Esophagus muscularis mucosa (tissue), 4 donors: ENCODE measurements around the gene CFHR5.

Experiments used
- EP300 ChIP-seq: sonication (generic); formaldehyde crosslinking; IDR thresholded peaks from one replicate; pipeline ENCODE4 v1.6.1; 2017; ENCODE audit warnings: antibody characterized with exemption
- POLR2AphosphoS5 ChIP-seq, 2 donors: sonication (generic); formaldehyde crosslinking; IDR thresholded peaks; one replicate each; pipeline ENCODE4 v1.6.1; 2017; ENCODE audit warnings: antibody characterized with exemption in 2 of 2
- TF ChIP-seq, protein P1 (sequence below), 3 experiments: fragments of 200-600 bp in 2 of 3; fragments of 450-650 bp in 1 of 3; sonication (generic) in 2 of 3; IDR thresholded peaks; one replicate each; pipeline ENCODE4 v1.5.1; 2017 to 2019; ENCODE audit warnings: antibody characterized with exemption in 3 of 3, mild to moderate bottlenecking in 2 of 3, moderate library complexity in 1 of 3

DNA sequence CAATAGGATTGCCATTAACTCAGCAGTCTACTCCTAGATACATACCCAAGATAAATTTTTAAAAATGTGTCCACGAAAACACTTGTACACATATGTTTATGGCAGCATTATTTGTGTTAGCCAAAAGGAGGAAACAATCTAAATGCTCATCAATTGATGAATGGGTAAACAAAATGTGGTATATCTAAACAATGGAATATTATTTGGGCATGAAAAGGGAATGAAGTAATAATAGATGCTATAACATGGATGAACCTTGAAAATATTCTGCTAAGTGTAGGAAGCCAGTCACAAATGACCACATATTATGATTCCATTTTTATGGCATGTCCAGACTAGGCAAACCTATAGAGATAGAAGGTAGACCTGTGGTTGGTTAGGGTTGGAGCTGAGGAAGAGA lies 34.3 kb downstream of the CFHR5 start:
- TF ChIP-seq, protein P1, sequence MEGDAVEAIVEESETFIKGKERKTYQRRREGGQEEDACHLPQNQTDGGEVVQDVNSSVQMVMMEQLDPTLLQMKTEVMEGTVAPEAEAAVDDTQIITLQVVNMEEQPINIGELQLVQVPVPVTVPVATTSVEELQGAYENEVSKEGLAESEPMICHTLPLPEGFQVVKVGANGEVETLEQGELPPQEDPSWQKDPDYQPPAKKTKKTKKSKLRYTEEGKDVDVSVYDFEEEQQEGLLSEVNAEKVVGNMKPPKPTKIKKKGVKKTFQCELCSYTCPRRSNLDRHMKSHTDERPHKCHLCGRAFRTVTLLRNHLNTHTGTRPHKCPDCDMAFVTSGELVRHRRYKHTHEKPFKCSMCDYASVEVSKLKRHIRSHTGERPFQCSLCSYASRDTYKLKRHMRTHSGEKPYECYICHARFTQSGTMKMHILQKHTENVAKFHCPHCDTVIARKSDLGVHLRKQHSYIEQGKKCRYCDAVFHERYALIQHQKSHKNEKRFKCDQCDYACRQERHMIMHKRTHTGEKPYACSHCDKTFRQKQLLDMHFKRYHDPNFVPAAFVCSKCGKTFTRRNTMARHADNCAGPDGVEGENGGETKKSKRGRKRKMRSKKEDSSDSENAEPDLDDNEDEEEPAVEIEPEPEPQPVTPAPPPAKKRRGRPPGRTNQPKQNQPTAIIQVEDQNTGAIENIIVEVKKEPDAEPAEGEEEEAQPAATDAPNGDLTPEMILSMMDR (IDR thresholded peaks at IDR 0.05) = no peak
- no peak for TF ChIP-seq POLR2AphosphoS5 (IDR thresholded peaks at IDR 0.05)
- TF ChIP-seq EP300 = no peak
